Astrocyte of the cerebellum (primary cell): ENCODE data around the gene TMEM233.

Experiments
- DNase-seq: peaks from one replicate; pipeline ENCODE4 v3.0.0-alpha.2; 2011; ENCODE audit warnings: low read depth
- H3K4me3 ChIP-seq: 2 replicates; pipeline ENCODE4 v1.5.1; 2011; ENCODE audit warnings: mild to moderate bottlenecking, low read depth, low read length, moderate library complexity
- in situ Hi-C: cut with HindIII; loops from 2 replicates; pipeline ENCODE4 v1.10.0; 2017; ENCODE audit warnings: low sequenced_read_pairs
- TF ChIP-seq, protein P1 (sequence below): IDR thresholded peaks from 2 replicates; pipeline ENCODE4 v1.5.1; 2012; ENCODE audit warnings: low read length, low read depth, moderate library complexity, mild to moderate bottlenecking; ENCODE audit errors: missing control alignments

TMEM233 gene

DNA sequence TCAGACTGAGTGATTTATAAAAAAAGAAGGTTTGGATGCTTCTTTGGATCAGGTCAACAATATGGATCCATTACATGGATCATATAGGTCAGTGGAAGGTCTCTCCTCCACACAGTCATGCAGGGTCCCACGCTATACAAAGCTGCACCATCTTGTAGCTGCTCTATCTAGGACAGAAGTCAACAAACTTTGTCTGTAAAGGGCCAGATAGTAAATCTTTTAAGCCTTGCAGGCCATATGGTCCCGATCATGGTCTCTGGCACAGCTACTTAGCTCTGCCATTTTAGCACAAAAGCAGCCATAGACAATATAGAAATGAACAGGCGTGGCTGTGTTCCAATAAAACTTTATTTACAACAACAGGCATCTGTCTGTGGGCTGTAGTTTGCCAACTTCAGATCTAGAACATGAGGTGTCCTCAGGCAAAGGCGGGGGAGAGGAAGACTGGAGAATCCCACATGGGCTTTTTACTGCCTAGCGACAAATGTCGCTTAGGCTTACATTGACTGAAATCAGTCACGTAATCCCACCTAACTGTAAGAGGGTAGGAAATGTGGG is 36.7 kb downstream of the TMEM233 start:
- TF ChIP-seq, protein P1, sequence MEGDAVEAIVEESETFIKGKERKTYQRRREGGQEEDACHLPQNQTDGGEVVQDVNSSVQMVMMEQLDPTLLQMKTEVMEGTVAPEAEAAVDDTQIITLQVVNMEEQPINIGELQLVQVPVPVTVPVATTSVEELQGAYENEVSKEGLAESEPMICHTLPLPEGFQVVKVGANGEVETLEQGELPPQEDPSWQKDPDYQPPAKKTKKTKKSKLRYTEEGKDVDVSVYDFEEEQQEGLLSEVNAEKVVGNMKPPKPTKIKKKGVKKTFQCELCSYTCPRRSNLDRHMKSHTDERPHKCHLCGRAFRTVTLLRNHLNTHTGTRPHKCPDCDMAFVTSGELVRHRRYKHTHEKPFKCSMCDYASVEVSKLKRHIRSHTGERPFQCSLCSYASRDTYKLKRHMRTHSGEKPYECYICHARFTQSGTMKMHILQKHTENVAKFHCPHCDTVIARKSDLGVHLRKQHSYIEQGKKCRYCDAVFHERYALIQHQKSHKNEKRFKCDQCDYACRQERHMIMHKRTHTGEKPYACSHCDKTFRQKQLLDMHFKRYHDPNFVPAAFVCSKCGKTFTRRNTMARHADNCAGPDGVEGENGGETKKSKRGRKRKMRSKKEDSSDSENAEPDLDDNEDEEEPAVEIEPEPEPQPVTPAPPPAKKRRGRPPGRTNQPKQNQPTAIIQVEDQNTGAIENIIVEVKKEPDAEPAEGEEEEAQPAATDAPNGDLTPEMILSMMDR = no peak
- in situ Hi-C loops = no loop called here
- H3K4me3 ChIP-seq = no peak overlapping the region
- DNase-seq = no peak

DNA sequence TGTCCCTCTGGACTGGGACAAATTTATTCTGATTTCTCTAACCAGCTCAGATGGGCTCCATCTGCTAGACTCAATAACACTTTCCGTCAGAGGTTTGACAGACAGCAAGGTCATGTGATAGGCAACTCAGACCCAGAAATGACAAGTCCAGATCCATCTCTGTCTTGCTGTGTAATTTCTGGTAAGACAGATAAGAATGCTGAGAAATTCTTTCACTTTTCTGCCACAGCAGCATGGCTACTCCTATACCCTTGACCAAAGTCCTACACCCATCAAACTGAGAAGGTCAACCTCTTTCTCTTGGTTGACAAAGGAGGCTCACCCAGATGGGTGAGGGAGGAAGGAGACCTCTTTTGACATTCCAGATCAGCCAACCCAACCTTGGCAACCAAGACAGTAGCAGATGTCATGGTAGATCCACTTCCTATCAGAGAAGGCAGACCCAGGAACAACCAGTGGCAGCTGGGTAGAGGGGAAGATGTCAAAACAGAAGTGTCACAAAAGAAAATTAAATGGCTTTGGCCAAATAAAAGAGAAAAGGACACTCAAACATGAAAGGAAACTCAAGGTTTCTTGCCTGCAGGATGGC is 37.5 kb downstream of the TMEM233 start:
- no peak overlapping the region for H3K4me3 ChIP-seq
- in situ Hi-C loops = no loop called here

DNA sequence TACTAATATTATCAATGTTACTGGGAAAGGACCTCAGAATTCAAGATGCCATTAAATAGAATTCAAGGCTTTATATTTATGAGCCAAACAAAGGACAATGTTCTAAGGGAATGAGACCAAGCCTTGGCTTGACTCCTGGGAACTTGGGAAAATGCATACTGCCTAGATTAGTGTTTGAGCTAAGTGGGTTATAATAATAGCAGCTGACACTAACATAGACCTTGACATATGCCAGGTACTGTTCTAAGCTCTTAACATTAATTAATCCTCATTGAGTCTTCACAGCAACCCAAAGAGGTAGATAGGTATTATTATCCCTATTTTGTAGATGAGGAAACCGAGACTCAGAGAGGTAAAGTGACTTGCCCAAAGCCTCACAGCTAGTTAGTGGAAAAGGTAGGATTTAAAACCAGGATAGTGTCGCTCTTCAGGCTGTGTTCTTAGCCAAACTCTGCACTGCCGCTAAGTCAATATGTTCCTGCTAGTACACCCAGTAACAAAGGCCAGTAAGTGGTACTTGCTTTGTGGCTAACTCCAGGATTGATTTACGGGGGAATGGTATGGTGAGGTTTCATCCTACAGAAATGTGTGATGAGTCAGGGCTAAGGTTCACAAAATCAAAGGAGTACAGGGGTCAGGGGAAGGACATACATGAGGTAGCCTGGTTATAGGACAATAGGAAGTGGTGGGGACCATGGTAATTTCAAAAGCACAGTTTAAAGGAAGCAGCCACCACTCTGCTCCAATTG is 38.5 kb downstream of the TMEM233 start:
- H3K4me3 ChIP-seq = no peak overlapping the region
- DNase-seq = no peak
- TF ChIP-seq, protein P1 = no peak
- in situ Hi-C loops = no loop called here

More for the DNA sequence above, 37.5 kb downstream of the TMEM233 start:
- TF ChIP-seq, protein P1 = no peak
- no peak for DNase-seq

DNA sequence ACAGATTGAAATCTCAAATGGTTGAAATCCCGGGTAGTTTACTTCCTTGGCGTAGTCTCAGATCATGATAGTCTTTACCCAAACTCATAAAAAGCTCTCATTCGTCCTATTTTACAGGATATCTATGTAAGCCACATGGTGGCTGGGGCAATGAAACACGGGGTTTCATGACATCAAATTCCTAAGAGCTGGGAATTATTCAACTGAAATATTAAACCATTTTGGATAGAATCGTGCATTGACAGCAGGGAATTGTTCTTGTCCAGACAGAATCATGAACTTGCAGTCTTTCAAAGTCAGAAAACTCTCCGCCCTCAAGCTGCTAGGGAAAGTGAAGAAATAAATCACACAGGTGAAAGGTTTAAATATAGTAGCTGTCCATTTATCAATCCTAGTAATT is 41.2 kb downstream of the TMEM233 start:
- DNase-seq = no peak
- H3K4me3 ChIP-seq = no peak overlapping the region
- in situ Hi-C loops = no loop called here
- TF ChIP-seq, protein P1 = no peak

DNA sequence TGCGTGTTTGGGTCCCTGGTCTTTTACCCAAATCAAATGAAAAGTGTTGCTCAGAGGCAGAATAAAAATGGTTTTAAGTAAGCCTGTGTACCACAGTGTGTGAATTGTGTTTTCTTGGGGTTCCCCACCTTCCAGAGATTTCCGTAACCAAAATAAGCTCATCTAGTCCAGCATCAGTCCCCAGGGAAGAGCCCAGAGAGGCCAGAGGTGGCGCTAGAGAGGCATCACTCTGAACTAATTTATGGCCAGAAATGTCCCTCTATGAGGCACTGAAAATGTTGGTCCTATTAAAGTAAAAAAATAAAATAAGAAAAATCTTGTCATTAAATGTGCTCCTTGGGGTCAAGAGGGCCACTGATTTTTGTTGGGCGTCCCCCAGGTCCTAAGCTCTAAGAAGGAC is 49.4 kb downstream of the TMEM233 start:
- TF ChIP-seq, protein P1 = peak; percentile 13
- H3K4me3 ChIP-seq = no peak overlapping the region
- in situ Hi-C loops = no loop called here
- no peak for DNase-seq

DNA sequence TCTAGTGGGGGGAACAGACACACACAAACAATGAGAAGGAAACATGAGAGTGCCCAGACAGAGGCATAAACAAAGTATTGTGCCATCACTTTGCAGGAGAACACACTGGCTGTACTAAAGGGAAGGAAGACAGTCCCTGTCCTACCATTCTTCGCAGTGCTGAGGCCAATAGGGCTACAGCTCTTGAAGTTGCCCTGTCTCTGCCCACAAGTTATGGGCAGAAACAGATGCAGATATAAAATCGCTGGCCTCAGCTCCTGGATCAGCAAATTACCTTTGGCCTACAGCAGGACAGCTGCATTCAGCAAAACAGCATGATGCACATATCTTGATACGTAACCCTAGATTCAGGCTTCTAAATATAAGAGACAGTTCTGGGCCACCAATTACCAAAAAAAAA is 51.4 kb downstream of the TMEM233 start:
- TF ChIP-seq, protein P1 = no peak
- no peak overlapping the region for H3K4me3 ChIP-seq
- DNase-seq = no peak
- in situ Hi-C loops = no loop called here
